ENCODE measurements around the gene MAP2K4.
"Not testable (repeated sequence)": the region's sequence is repeated elsewhere in the genome, so short reads cannot be mapped to it uniquely, and the experiment has no call there.

The MAP2K4 gene

GRCh38 chr17:12020642-12021622 lies at the start of gene MAP2K4:
MAP2K4 (plus strand) TSS chr17:12020877; CDS start chr17:12020887, 10 bp downstream.
- peak in 1 of 2 experiments; percentile 60 for DNase-seq

- DNase-seq, result not testable (repeated sequence)
Observed at GRCh38 chr17:11972741-11973140, 47.9 kb upstream of the MAP2K4 start.

- DNase-seq, result no peak
Observed at GRCh38 chr17:11979795-11980194, 40.9 kb upstream of the MAP2K4 start.

DNA sequence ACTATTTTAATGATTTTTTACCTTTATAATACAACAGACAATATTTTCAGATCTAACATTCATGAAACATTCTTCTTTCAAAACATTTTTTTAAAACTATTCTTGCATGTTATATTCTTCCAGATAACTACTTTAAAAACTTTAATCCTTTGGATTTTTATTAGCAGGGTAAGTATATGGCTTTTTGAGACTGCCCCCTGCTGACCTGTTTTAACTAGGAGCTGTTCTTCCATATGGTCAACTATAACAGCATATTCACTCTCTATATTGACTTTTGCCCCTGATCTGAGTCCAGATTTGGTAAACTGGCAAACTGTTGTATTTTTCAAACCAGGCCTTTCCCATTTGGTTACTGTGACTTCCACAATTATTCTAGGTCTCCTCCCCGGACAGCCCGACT lies 39.9 kb upstream of the MAP2K4 start:
- no peak for DNase-seq

- no peak for DNase-seq
Observed at GRCh38 chr17:11981862-11982261, 38.8 kb upstream of the MAP2K4 start.

- DNase-seq, result no peak
Observed at GRCh38 chr17:11986179-11986941, 34.3 kb upstream of the MAP2K4 start.

DNA sequence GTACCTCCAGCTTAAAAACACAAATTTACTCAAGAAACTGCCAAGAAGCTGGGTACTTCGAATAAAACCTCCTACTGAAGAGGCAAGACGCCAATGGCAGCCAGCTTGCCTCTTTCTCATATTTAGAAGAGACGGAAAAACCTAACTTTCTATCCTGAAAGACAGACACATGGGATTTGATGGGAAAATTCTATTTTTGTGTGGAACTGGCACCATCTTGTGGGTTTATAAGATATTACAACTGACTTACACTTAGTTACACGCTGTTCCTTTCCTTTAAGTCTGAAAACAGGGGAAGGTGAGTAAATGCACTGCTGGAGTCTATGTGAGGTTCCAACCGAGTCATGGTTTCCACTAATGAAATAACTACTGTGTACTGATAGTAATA lies 33.7 kb upstream of the MAP2K4 start:
- no peak for DNase-seq

- no peak for DNase-seq
Observed at GRCh38 chr17:11990363-11990983, 30.2 kb upstream of the MAP2K4 start.

GRCh38 chr17:11991461-11991860 lies 29.2 kb upstream of the MAP2K4 start:
- no peak for DNase-seq

DNA sequence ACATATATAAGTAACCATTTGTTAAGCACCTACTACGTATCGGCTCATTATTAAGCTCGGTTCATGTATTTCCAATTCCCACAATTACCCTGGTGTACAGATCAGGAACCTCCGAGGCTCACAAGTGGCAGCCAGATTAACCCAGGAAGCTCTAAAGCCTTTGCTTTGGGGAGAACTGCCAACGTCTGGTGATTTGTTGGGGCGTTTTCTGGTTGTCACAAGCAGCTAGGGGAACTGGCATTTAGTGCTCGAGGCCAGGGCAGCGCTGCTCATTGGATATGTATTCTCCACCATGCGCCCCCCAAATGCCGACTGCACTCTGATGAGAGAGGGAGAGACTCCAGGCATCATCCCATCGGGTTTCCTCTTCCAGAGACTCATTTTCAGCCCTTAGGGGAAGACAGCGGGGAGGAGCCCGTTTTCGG lies 23.9 kb upstream of the MAP2K4 start:
- peak in 1 of 2 experiments; percentile 31 for DNase-seq

DNA sequence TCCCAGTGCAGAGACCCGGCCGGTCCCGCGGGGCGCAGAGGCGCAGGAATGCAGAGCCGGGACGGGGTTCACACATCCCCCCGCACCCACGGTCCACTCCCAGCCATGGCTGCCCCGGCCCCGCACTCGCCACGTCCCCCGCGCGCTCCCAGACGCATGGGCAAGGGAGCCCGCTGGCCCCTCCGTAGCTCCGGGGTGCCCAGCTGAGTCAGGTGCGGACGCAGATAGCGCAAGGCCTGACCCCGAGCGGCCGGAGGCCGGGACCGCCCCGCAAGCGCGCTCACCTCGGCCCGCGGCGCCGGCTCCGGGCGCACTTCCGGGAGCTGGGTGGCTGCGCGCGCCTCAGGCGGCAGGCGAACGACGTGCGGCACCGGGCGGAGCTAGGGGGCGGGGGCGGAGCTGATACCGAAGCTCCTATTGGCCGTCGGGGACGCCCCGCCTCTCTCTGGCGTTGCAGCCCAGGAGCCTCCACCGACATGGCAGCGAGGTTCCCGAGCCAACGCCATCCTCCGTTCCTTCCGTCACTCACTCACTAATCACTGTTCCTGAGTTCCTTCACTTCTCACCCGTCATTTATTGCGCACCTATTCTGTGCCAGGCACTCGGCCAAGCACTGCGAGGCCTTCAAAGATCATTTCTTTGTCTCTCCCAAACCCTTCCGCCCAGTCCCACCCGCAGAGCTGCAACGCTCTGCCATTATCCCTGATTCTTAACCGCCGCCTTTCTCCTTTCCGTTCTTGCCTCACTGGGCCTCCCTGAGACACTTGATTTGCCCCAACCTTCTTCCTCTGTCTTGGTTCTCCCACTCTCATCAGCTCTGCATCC lies 23.3 kb upstream of the MAP2K4 start, which contains the start of gene ZNF18:
Gene ZNF18, minus strand, starts transcription at position 329 of the 825 bp plus-strand sequence. CDS start 4,646 bp downstream, outside the sequence.
- peak in 1 of 2 experiments; percentile 86 for DNase-seq

DNA sequence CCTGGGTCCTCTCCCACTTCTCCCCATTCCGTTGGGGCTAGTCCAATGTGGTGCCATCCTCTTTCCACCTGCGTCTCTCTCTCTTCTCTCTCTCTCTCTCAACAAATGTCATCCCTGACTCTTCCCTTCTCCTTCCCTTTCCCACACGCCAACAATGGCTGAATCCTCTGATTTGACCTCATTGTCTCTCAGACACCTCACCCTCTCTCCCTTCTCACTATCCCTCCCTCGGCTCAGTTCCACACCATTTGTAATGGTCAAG lies 22.8 kb upstream of the MAP2K4 start:
- no peak for DNase-seq

DNA sequence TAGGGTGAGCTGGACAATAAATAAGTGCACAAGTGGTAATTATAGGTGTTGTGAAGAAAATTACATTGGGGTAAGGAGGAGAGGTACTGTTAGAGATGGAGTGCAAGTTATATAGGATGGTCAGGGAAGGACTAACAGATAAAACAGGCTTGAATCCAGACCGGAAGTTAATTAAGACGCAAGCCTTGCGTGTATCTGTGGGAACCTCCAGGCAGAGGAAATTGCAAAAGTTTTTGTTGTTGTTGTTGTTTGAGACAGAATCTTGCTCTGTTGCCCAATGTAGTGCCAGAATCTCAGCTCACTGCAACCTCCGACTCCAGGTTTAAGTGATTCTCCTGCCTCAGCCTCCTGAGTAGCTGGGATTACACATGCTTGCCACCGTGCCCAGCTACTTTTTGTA lies 21.0 kb upstream of the MAP2K4 start:
- DNase-seq, result no peak

DNA sequence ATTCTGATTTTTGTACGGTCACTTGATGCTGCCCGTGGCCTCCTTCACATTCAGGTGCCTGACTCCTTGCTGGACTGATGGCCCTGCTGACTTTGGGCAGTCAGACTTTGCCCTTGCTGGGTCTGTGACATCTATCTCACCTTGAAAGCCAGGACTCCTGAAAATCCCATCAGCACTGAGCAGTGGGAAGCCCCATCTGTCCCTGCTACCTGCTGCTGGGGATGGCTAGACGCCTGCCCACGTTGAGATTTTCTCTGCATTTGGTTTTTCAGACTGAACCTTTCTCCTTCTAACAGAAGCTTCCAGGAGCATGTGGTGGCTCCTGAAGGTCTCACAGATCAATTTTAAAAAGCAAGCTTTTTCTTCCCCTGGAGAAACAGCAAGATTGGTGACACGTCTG lies 13.2 kb upstream of the MAP2K4 start:
- DNase-seq, result no peak

DNA sequence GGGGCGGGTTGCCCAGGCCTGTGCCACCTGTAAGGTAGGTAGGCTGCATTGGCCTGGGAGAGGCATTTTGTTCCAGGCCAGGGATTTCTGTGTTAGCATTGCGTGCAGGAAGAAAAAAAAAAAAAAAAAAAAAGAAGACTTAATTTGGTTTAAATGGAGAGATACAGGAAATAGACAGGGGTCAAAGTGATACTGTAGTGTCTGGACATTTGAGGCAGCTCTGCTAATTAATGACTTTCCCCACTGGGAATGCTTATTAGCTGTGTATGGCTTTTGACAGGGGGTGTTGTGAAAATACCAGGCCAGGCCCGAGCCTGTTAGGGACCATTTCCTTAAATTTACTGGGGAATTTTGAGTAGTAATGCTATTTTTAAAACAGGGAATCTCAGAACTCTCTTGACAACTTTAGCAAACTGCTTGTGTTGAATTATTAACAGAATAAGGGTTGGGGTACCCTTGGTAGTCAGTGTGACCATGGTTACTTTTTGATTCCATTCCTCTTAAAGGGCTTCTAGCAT lies 1.0 kb downstream of the MAP2K4 start:
- no peak for DNase-seq

- DNase-seq, result no peak
Observed at GRCh38 chr17:12022310-12022709, 1.6 kb downstream of the MAP2K4 start.

DNA sequence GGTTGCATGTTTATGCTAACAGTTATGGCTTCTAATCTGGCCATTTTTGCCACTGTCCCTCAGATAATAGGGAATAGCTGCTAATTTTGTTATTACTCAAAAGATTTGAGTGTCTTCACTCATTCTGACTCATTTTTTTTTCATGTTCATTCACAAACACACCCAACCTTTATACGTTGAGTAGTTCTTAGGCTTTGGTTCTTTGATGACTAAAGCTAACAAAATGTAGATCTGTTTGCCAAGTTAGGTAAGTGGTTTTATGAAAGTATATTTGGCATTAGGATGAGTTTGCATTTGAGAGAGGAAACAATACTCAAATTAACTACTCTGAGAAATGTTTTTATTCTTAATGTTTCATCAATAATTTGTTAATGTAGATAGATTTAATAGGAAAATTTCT lies 3.6 kb downstream of the MAP2K4 start:
- no peak for DNase-seq

DNA sequence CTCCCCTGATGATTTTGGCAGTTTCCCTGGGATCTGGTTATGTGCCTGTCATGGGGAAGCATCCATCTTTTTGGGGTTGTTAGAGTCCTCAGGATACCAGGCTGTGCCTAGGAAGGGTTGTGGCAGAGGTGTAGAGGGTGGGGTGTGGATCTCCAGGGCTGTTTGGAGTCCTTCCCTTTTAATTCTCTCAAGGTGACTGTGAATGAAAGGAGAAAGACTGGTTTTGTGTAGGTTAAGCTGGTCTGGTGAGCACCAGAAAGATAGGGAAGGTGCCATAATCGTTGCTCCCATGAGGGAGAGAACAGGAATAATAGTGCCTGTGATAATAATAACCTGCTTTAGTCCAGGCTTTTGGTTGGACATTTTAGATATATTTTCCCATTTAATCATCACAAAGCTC lies 7.0 kb downstream of the MAP2K4 start:
- DNase-seq, result no peak

GRCh38 chr17:12028611-12029010 lies 7.9 kb downstream of the MAP2K4 start:
- no peak for DNase-seq

DNA sequence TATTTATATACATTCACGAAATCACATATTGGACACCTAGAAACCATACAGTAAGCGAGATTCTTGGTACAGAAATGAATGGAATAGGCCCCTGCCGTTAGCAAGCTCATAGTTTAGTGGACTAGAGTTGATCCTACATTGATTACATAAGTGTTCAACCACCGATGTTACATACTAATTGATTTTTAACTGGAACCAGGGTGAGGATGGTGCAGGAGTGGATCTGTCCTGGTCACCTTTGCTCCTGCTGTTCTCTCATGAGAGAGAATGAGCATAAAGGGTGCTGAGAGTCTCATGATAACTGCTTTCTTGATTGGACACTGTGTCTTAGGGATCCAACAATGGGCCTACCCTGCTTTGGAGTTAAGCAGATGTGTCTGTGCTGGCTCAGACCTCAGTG lies 13.9 kb downstream of the MAP2K4 start:
- no peak for DNase-seq

- no peak for DNase-seq
Observed at GRCh38 chr17:12035673-12036072, 15.0 kb downstream of the MAP2K4 start.

GRCh38 chr17:12037970-12038369 lies 17.3 kb downstream of the MAP2K4 start:
- DNase-seq, result no peak
